Measurements from ENCODE around the gene MOB1B.

- TF ChIP-seq CTCF (conservative IDR thresholded peaks at IDR 0.05; ENCODE audit: low read depth in 2 of 2) = no peak
- TF ChIP-seq POLR2AphosphoS5 (IDR thresholded peaks at IDR 0.05; ENCODE audit: low read depth) = no peak
- TF ChIP-seq EZH2 (IDR thresholded peaks at IDR 0.05; ENCODE audit: low read depth, unreplicated experiment) = no peak
- no peak for TF ChIP-seq REST (IDR thresholded peaks at IDR 0.05; ENCODE audit: unreplicated experiment)
- no peak for TF ChIP-seq EZH2phosphoT487 (IDR thresholded peaks at IDR 0.05; ENCODE audit: unreplicated experiment)
- no peak for TF ChIP-seq ZNF114 (CRISPR knock-in tag; IDR thresholded peaks at IDR 0.05)
- no peak for TF ChIP-seq JUNB (IDR thresholded peaks at IDR 0.05; ENCODE audit: unreplicated experiment)
- TF ChIP-seq NANOG (IDR thresholded peaks at IDR 0.05; ENCODE audit: borderline replicate concordance) = no peak
- TF ChIP-seq CREB1 (CRISPR knock-in tag; IDR thresholded peaks at IDR 0.05; ENCODE audit: low read depth) = no peak
Observed at GRCh38 chr4:70994387-70995099, 92.4 kb downstream of the MOB1B start.

Data from GM23338 (cell line).